Astrocyte (in vitro differentiated cells and primary cell): ENCODE results near the gene CAMKK2. TPM values are rescaled to one million over a fixed set of nuclear protein-coding genes. Genes with fewer than 3 reads are reported as not detected.

ENCODE experiments used
- DNase-seq: peaks from one replicate; pipeline ENCODE4 v3.0.0-alpha.2; 2010; ENCODE audit warnings: low read depth
- FAIRE-seq: peaks from 2 replicates; lab custom pipeline; 2011; peaks lifted over from hg19 to GRCh38; lab: Jason Lieb, UNC
- H2AFZ ChIP-seq: 2 replicates; pipeline ENCODE4 v1.6.0; 2012; ENCODE audit warnings: low read depth, low read length, inconsistent platforms
- H3K27ac ChIP-seq: 2 replicates; pipeline ENCODE4 v1.5.1; 2011; ENCODE audit warnings: low read depth, low read length, inconsistent platforms
- H3K27me3 ChIP-seq: 2 replicates; pipeline ENCODE4 v1.6.0; 2011; ENCODE audit warnings: low read length, inconsistent platforms; ENCODE audit not compliant: insufficient read depth
- H3K36me3 ChIP-seq: 2 replicates; pipeline ENCODE4 v1.5.1; 2011; ENCODE audit warnings: low read length, inconsistent platforms; ENCODE audit not compliant: insufficient read depth
- H3K4me1 ChIP-seq: 2 replicates; pipeline ENCODE4 v1.5.1; 2011; ENCODE audit warnings: low read length, inconsistent platforms; ENCODE audit not compliant: insufficient read depth
- H3K4me2 ChIP-seq: 2 replicates; pipeline ENCODE4 v1.6.0; 2012; ENCODE audit warnings: low read length, inconsistent platforms
- H3K4me3 ChIP-seq: 2 replicates; pipeline ENCODE4 v1.5.1; 2011; ENCODE audit warnings: low read depth, mild to moderate bottlenecking, low read length, inconsistent platforms; ENCODE audit not compliant: insufficient read depth
- H3K79me2 ChIP-seq: 2 replicates; pipeline ENCODE4 v1.6.0; 2012; ENCODE audit warnings: mild to moderate bottlenecking, low read length, inconsistent platforms; ENCODE audit not compliant: insufficient read depth
- H3K9ac ChIP-seq: 2 replicates; pipeline ENCODE4 v1.6.0; 2012; ENCODE audit warnings: mild to moderate bottlenecking, low read length, inconsistent platforms
- H3K9me3 ChIP-seq: 2 replicates; pipeline ENCODE4 v1.5.1; 2012; ENCODE audit warnings: low read depth, mild to moderate bottlenecking, low read length, inconsistent platforms; ENCODE audit not compliant: insufficient read depth
- H4K20me1 ChIP-seq: 2 replicates; pipeline ENCODE4 v1.6.0; 2012; ENCODE audit warnings: low read length, inconsistent platforms; ENCODE audit not compliant: insufficient read depth
- H3K27ac Mint-ChIP-seq: one replicate; pipeline ENCODE4 v1.8.0; 2021; ENCODE audit warnings: mild to moderate bottlenecking, mixed read lengths; ENCODE audit not compliant: unreplicated experiment
- H3K27me3 Mint-ChIP-seq: one replicate; pipeline ENCODE4 v1.8.0; 2021; ENCODE audit warnings: low read depth, mixed read lengths; ENCODE audit not compliant: unreplicated experiment
- H3K36me3 Mint-ChIP-seq: one replicate; pipeline ENCODE4 v1.8.0; 2021; ENCODE audit warnings: low read depth, mixed read lengths; ENCODE audit not compliant: unreplicated experiment
- H3K4me1 Mint-ChIP-seq: one replicate; pipeline ENCODE4 v1.8.0; 2021; ENCODE audit warnings: low read depth, mixed read lengths; ENCODE audit not compliant: unreplicated experiment
- H3K4me3 Mint-ChIP-seq: one replicate; pipeline ENCODE4 v1.8.0; 2021; ENCODE audit warnings: mild to moderate bottlenecking, moderate library complexity, mixed read lengths; ENCODE audit not compliant: unreplicated experiment
- H3K9me3 Mint-ChIP-seq: one replicate; pipeline ENCODE4 v1.8.0; 2021; ENCODE audit warnings: mild to moderate bottlenecking, mixed read lengths; ENCODE audit not compliant: unreplicated experiment
- CTCF ChIP-seq: IDR thresholded peaks from 2 replicates; pipeline ENCODE4 v1.5.1; 2011; ENCODE audit warnings: low read depth, mild to moderate bottlenecking, inconsistent platforms, low read length, moderate library complexity; ENCODE audit not compliant: insufficient read depth
- EZH2 ChIP-seq: IDR thresholded peaks from 2 replicates; pipeline ENCODE4 v1.6.1; 2012; ENCODE audit warnings: mild to moderate bottlenecking, low read length, inconsistent platforms; ENCODE audit not compliant: insufficient read depth
- total RNA-seq: library from RNA; stranded (reverse); gene quantifications from 2 replicates; pipeline ENCODE4 v1.2.1, GENCODE V29; 2021

Gene CAMKK2
- total RNA-seq, 1 donor from 2014 or later = 22.0 TPM

- Mint-ChIP-seq H3K27me3 (no peaks in the 10 kb centered on the region), H3K27ac (no peak overlapping the region), H3K36me3 (peaks cover 38% of the 10 kb centered on the region), H3K4me3 (no peak overlapping the region), H3K4me1 (no peaks in the 10 kb centered on the region), H3K9me3 (no peaks in the 10 kb centered on the region)
- Histone ChIP-seq H3K27me3 (no peaks in the 10 kb centered on the region), H3K4me2 (no peak overlapping the region), H3K4me3 (no peak overlapping the region), H3K79me2 (no peaks in the 10 kb centered on the region), H3K9me3 (no peaks in the 10 kb centered on the region), H4K20me1 (no peaks in the 10 kb centered on the region), H2AFZ (no peak overlapping the region), H3K36me3 (peaks cover 7% of the 10 kb centered on the region), H3K4me1 (no peaks in the 10 kb centered on the region), H3K9ac (no peak overlapping the region), H3K27ac (no peak overlapping the region)
- DNase-seq = no peak
- FAIRE-seq = no peak
- TF ChIP-seq CTCF (no peak), EZH2 (no peak)
These were observed 42.7 kb downstream of the CAMKK2 start for GRCh38 chr12:121253638-121254335.

DNA sequence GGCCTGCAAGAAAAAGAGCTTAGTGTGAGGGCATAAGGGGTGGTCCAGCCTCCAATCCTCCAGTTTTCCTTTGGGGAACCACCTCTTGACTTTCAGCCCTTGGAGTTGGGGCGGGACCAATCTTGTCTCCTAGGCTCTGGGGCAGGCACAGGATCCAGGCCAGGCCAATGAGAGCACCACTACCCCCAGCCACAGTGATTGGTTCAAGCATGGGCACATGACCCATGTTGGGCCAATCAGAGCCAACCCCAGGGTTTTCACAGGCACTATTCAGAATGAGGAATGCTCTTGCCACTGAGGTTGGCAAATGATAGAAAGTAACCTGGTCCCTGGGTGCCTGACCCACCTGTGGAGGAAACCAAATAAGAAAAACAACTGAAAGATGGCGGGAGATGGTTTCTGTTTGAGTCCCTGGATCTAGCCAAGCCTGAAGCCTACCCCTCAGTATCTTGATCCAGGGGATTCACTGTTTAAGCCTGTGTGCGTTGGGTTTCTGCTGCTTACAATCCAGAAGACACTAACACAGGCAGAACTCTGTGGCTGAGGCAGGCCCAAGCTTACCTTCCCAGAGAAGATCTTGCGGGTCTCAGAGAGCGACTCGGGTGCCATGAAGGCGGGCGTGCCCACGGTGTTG lies 43.7 kb downstream of the CAMKK2 start:
- Histone ChIP-seq H3K4me2 (no peak overlapping the region), H3K36me3 (peaks cover 7% of the 10 kb centered on the region), H3K27me3 (no peaks in the 10 kb centered on the region), H3K4me1 (no peaks in the 10 kb centered on the region), H3K9ac (no peak overlapping the region), H3K79me2 (no peaks in the 10 kb centered on the region), H3K27ac (no peak overlapping the region), H3K9me3 (no peaks in the 10 kb centered on the region), H2AFZ (no peak overlapping the region), H3K4me3 (no peak overlapping the region), H4K20me1 (no peaks in the 10 kb centered on the region)
- no peaks in the 10 kb centered on the region for H3K4me1 Mint-ChIP-seq
- no peak overlapping the region for H3K4me3 Mint-ChIP-seq
- H3K27ac Mint-ChIP-seq = no peak overlapping the region
- no peak for DNase-seq
- TF ChIP-seq EZH2 (no peak), CTCF (no peak)
- no peaks in the 10 kb centered on the region for H3K9me3 Mint-ChIP-seq
- H3K36me3 Mint-ChIP-seq = peaks cover 34% of the 10 kb centered on the region
- no peak for FAIRE-seq
- no peaks in the 10 kb centered on the region for H3K27me3 Mint-ChIP-seq

GRCh38 chr12:121251838-121252237 lies 44.7 kb downstream of the CAMKK2 start:
- H3K27me3 ChIP-seq = no peaks in the 10 kb centered on the region
- Mint-ChIP-seq H3K4me1 (no peaks in the 10 kb centered on the region), H3K27me3 (no peaks in the 10 kb centered on the region), H3K9me3 (no peaks in the 10 kb centered on the region), H3K27ac (no peak overlapping the region), H3K4me3 (no peak overlapping the region), H3K36me3 (peaks cover 39% of the 10 kb centered on the region)
- DNase-seq (no peak), FAIRE-seq (no peak)
- no peaks in the 10 kb centered on the region for H3K9me3 ChIP-seq
- H3K79me2 ChIP-seq = no peaks in the 10 kb centered on the region
- TF ChIP-seq EZH2 = no peak
- no peak for TF ChIP-seq CTCF
- H2AFZ ChIP-seq = no peak overlapping the region
- H4K20me1 ChIP-seq = no peaks in the 10 kb centered on the region
- no peaks in the 10 kb centered on the region for H3K4me1 ChIP-seq
- no peak overlapping the region for H3K9ac ChIP-seq
- no peak overlapping the region for H3K27ac ChIP-seq
- no peak overlapping the region for H3K4me3 ChIP-seq
- no peak overlapping the region for H3K4me2 ChIP-seq
- peaks cover 7% of the 10 kb centered on the region for H3K36me3 ChIP-seq
